K562 (cell line): ENCODE results near the gene MAGI1. TPM values are rescaled to one million over a fixed set of nuclear protein-coding genes. Genes with fewer than 3 reads are reported as not detected.

Experiments used
- GTF2A2 ChIP-seq: IDR thresholded peaks from 2 replicates; pipeline ENCODE4 v1.6.1; 2016; ENCODE audit warnings: mild to moderate bottlenecking, missing genetic modification characterization, missing compliant biosample characterization
- POLR3G ChIP-seq: IDR thresholded peaks from 2 replicates; pipeline ENCODE4 v1.6.1; 2011; ENCODE audit not compliant: insufficient read length, insufficient replicate concordance; ENCODE audit errors: extremely low read depth
- TSHZ1 ChIP-seq: fragments of 250-450 bp; sonication (Bioruptor Pico); IDR thresholded peaks from 2 replicates; pipeline ENCODE4 v1.4.0; 2020; ENCODE audit warnings: mild to moderate bottlenecking, moderate library complexity
- ZSCAN29 ChIP-seq: fragments of 450-650 bp; IDR thresholded peaks from 2 replicates; pipeline ENCODE4 v1.6.1; 2017
- polyA plus RNA-seq, 8 experiments: library from polyadenylated mRNA; depleted of rRNA in 4 of 8; stranded (reverse) in 5 of 8; unstranded in 3 of 8; fragments of >200 nt; fragmentation: Nextera tagmentation in 2 of 8; fragmentation: Illumina TruSeq in 1 of 8; extraction: Ambion mirVana in 2 of 8; extraction: Trizol in 1 of 8; gene quantifications; 2 replicates each; pipeline versions ENCODE4 v1.2.1 to v1.2.3, GENCODE V29; 2011 to 2014; ENCODE audit warnings: inconsistent platforms in 1 of 8, missing spikeins in 1 of 8
- total RNA-seq, 7 experiments: library from RNA; depleted of rRNA in 6 of 7; stranded (reverse); fragments of >200 nt in 6 of 7; fragmentation: Illumina TruSeq in 2 of 7; extraction: Trizol in 2 of 7; gene quantifications; 2 replicates each; pipeline versions ENCODE4 v1.2.1 to v1.2.3, GENCODE V29; 2011 to 2021; ENCODE audit warnings: low replicate concordance in 1 of 7
- TF ChIP-seq, protein P1 (sequence below): sonication (generic); formaldehyde crosslinking; IDR thresholded peaks from 2 replicates; pipeline ENCODE4 v1.8.1; 2023; ENCODE audit warnings: mild to moderate bottlenecking, missing genetic modification reagents, moderate library complexity

Gene MAGI1
- total and polyA plus RNA-seq, 9 of the 15 experiments (the other 6 are each of a cell fraction or from before 2014, with no cell fraction given) = 7.8 to 59.4 (median 43.2) TPM

GRCh38 chr3:65855370-65856100 lies 183.2 kb downstream of the MAGI1 start (continued):
- TF ChIP-seq ZSCAN29 (no peak), TSHZ1 (CRISPR knock-in tag) (no peak), GTF2A2 (tag) (no peak), POLR3G (no peak)
- TF ChIP-seq, protein P1, sequence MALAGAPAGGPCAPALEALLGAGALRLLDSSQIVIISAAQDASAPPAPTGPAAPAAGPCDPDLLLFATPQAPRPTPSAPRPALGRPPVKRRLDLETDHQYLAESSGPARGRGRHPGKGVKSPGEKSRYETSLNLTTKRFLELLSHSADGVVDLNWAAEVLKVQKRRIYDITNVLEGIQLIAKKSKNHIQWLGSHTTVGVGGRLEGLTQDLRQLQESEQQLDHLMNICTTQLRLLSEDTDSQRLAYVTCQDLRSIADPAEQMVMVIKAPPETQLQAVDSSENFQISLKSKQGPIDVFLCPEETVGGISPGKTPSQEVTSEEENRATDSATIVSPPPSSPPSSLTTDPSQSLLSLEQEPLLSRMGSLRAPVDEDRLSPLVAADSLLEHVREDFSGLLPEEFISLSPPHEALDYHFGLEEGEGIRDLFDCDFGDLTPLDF (CRISPR knock-in tag) = no peak
